ENCODE measurements around the gene OR2F1.

DNA sequence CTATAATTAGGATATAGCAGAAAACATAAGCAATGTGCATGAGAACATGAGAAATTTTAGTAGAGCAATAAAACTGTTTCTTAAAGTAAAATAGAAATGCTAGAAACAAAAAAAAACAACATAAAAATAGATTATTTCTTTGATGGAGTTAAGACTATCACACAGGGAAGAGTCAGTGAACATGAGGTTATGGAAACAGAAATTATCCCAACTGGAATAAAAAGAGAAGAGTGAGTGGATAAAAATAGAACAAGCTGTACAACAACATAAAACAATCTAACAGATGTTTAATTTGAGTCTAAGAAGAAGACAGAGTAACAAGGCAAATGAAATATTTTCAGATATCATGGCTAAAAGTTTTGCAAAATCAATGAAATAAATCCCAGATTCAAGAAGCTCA, 38.0 kb downstream of the OR2F1 start:
- TF ChIP-seq POLR2AphosphoS5 (IDR thresholded peaks at IDR 0.05) (no peak), POLR2A (IDR thresholded peaks at IDR 0.05) (no peak)
